Loucy (cell line): Measurements from ENCODE around the gene SMAD7.

Experiments used
- H2AFZ ChIP-seq: fragments of 200-600 bp; sonication (generic); 2 replicates; pipeline ENCODE4 v1.6.0; 2016; ENCODE audit warnings: antibody characterized with exemption, mild to moderate bottlenecking, low read length, moderate library complexity
- H3F3A ChIP-seq: fragments of 200-600 bp; 2 replicates; pipeline ENCODE4 v1.6.0; 2016; ENCODE audit warnings: antibody characterized with exemption, low read depth, mild to moderate bottlenecking
- H3K27me3 ChIP-seq: fragments of 200-600 bp; sonication (generic); 2 replicates; pipeline ENCODE4 v1.6.1; 2014; ENCODE audit warnings: low read length, mild to moderate bottlenecking; ENCODE audit not compliant: insufficient read depth, poor library complexity, severe bottlenecking
- H3K36me3 ChIP-seq: fragments of 200-600 bp; sonication (generic); 2 replicates; pipeline ENCODE4 v1.6.1; 2016; ENCODE audit warnings: low read length; ENCODE audit not compliant: insufficient read depth
- H3K4me1 ChIP-seq: fragments of 200-600 bp; sonication (generic); 2 replicates; pipeline ENCODE4 v1.5.1; 2014; ENCODE audit warnings: low read length, mild to moderate bottlenecking; ENCODE audit not compliant: insufficient read depth, poor library complexity, severe bottlenecking
- H3K4me2 ChIP-seq: fragments of 200-600 bp; sonication (generic); 2 replicates; pipeline ENCODE4 v1.6.0; 2014; ENCODE audit warnings: antibody characterized with exemption, low read length, low read depth, mild to moderate bottlenecking; ENCODE audit not compliant: poor library complexity, severe bottlenecking
- H3K4me3 ChIP-seq: fragments of 200-600 bp; sonication (generic); 2 replicates; pipeline ENCODE4 v1.5.1; 2014; ENCODE audit warnings: low read length, mild to moderate bottlenecking, mixed read lengths; ENCODE audit not compliant: poor library complexity, severe bottlenecking
- H3K79me2 ChIP-seq: fragments of 200-600 bp; sonication (generic); 2 replicates; pipeline ENCODE4 v1.6.1; 2014; ENCODE audit warnings: low read length; ENCODE audit not compliant: insufficient read depth
- H3K9ac ChIP-seq: fragments of 200-600 bp; sonication (generic); 2 replicates; pipeline ENCODE4 v1.6.0; 2014; ENCODE audit warnings: mild to moderate bottlenecking, low read depth, low read length, moderate library complexity; ENCODE audit not compliant: poor library complexity, severe bottlenecking
- H3K9me2 ChIP-seq: fragments of 200-600 bp; sonication (generic); replicated peaks from 2 replicates; pipeline ENCODE4 v1.6.1; 2016; ENCODE audit warnings: low read depth, low read length, mixed read lengths
- H3K9me3 ChIP-seq: fragments of 200-600 bp; sonication (generic); 2 replicates; pipeline ENCODE4 v1.6.1; 2014; ENCODE audit warnings: mild to moderate bottlenecking, antibody characterized with exemption, low read length, low read depth; ENCODE audit not compliant: insufficient read depth
- H4K20me1 ChIP-seq: fragments of 200-600 bp; sonication (generic); 2 replicates; pipeline ENCODE4 v1.6.0; 2014; ENCODE audit warnings: antibody characterized with exemption, low read length, mild to moderate bottlenecking; ENCODE audit not compliant: insufficient read depth, poor library complexity, severe bottlenecking
- CTCF ChIP-seq: fragments of 200-600 bp; sonication (generic); conservative IDR thresholded peaks from 2 replicates; pipeline ENCODE4 v1.5.1; 2014; ENCODE audit warnings: mild to moderate bottlenecking, antibody characterized with exemption, low read length
- EZH2phosphoT487 ChIP-seq: fragments of 200-600 bp; IDR thresholded peaks from 2 replicates; pipeline ENCODE4 v1.6.1; 2018; ENCODE audit warnings: antibody characterized with exemption, mild to moderate bottlenecking, moderate library complexity, borderline replicate concordance

SMAD7 gene

DNA sequence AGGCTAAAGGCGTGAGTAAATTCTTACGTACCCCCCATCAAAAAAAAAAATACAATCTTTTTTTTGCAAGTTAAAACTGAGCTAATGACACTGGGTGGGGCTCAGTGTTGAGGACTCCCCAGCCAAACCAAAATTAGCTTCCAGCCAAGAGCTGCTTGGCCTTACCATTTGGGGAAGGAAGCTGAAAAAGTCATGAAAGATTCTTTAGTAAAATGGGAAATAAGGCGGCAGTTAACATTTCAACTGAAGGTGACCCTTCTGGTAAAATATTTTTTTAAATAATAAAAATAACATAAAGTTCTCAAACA, 16.4 kb downstream of the SMAD7 start:
- Histone ChIP-seq H4K20me1 (peaks cover 98% of the 10 kb centered on the region), H3K79me2 (peaks cover 100% of the 10 kb centered on the region)

GRCh38 chr18:48933578-48934414, 17.0 kb downstream of the SMAD7 start:
- H3K9ac ChIP-seq, result peak overlapping the region; percentile 52
- peaks cover 59% of the 10 kb centered on the region for H3K36me3 ChIP-seq
- H4K20me1 ChIP-seq, result peaks cover 98% of the 10 kb centered on the region
- no peaks in the 10 kb centered on the region for H3K9me2 ChIP-seq
- H2AFZ ChIP-seq, result no peak overlapping the region
- TF ChIP-seq EZH2phosphoT487, result no peak
- TF ChIP-seq CTCF, result no peak
- peak overlapping the region; percentile 60 for H3K4me2 ChIP-seq
- H3K79me2 ChIP-seq, result peaks cover 99% of the 10 kb centered on the region
- no peaks in the 10 kb centered on the region for H3F3A ChIP-seq
- no peaks in the 10 kb centered on the region for H3K27me3 ChIP-seq
- H3K4me3 ChIP-seq, result no peak overlapping the region
- peaks cover 77% of the 10 kb centered on the region for H3K4me1 ChIP-seq
- H3K9me3 ChIP-seq, result no peaks in the 10 kb centered on the region

More for the DNA sequence above, 16.4 kb downstream of the SMAD7 start:
- no peaks in the 10 kb centered on the region for H3K9me3 ChIP-seq
- H3K36me3 ChIP-seq, result peaks cover 60% of the 10 kb centered on the region
- H3K4me2 ChIP-seq, result peak overlapping the region; percentile 60
- peak overlapping the region; percentile 49 for H3K4me3 ChIP-seq
- H3F3A ChIP-seq, result no peaks in the 10 kb centered on the region
- H3K9me2 ChIP-seq, result no peaks in the 10 kb centered on the region
- TF ChIP-seq CTCF, result no peak
- no peak for TF ChIP-seq EZH2phosphoT487
- no peaks in the 10 kb centered on the region for H3K27me3 ChIP-seq
- no peak overlapping the region for H2AFZ ChIP-seq
- H3K4me1 ChIP-seq, result peaks cover 72% of the 10 kb centered on the region
- H3K9ac ChIP-seq, result peak overlapping the region; percentile 52

GRCh38 chr18:48932822-48933510, 17.8 kb downstream of the SMAD7 start:
- peaks cover 77% of the 10 kb centered on the region for H3K4me1 ChIP-seq
- H3K4me3 ChIP-seq, result no peak overlapping the region
- peak overlapping the region; percentile 23 for H3K4me2 ChIP-seq
- TF ChIP-seq EZH2phosphoT487 (no peak), CTCF (no peak)
- H3K27me3 ChIP-seq, result no peaks in the 10 kb centered on the region
- H3K9me2 ChIP-seq, result no peaks in the 10 kb centered on the region
- no peak overlapping the region for H2AFZ ChIP-seq
- no peaks in the 10 kb centered on the region for H3K9me3 ChIP-seq
- peaks cover 53% of the 10 kb centered on the region for H3K36me3 ChIP-seq
- peaks cover 97% of the 10 kb centered on the region for H4K20me1 ChIP-seq
- no peaks in the 10 kb centered on the region for H3F3A ChIP-seq
- no peak overlapping the region for H3K9ac ChIP-seq
- peaks cover 98% of the 10 kb centered on the region for H3K79me2 ChIP-seq
